ENCODE measurements around the gene MAPRE2. TPM values are rescaled to one million over a fixed set of nuclear protein-coding genes. Genes with fewer than 3 reads are reported as not detected.
"Not testable (repeated sequence)": the region's sequence is repeated elsewhere in the genome, so short reads cannot be mapped to it uniquely, and the experiment has no call there.

Gene MAPRE2
- total and polyA plus RNA-seq, 8 donors: 37.4 to 56.3 (median 50.0) TPM

GRCh38 chr18:35143622-35144596 is 102.7 kb downstream of the MAPRE2 start:
- DNase-seq (peak in 2 of 4 donors; percentile 38 to 70), ATAC-seq (peak; percentile 100)
- intact Hi-C loops (cut with DNase I): no loop called here
- Histone ChIP-seq H3K27me3 (no peaks in the 10 kb centered on the region), H3K4me3 (no peak overlapping the region), H3K36me3 (peaks cover 0 to 12% of the 10 kb centered on the region in 2 donors), H3K4me1 (no peaks in the 10 kb centered on the region), H3K27ac (no peak overlapping the region), H3K9me3 (no peaks in the 10 kb centered on the region)
- peak; percentile 40 to 66 for TF ChIP-seq CTCF (IDR thresholded peaks at IDR 0.05)

DNA sequence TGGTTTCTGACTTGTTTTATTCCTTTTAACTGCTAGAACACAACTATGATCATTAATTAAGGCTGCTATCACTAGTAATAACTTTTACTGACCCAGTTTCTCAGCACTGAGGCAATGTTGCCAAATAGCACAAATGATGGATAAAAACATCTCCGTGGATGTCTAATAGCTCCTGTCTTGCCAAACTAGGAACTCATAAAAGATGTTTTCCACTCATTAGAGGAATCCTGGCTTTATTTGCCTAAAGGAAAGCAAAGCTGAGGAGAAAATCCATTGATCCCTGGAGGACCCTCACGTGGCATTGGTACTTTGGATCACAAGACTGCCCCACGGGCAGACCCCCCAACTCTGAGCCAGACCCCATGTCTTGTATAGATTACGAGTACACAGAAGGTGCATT is 103.5 kb downstream of the MAPRE2 start:
- ATAC-seq (no peak), DNase-seq (no peak)
- Histone ChIP-seq H3K9me3 (no peaks in the 10 kb centered on the region), H3K4me3 (no peak overlapping the region), H3K27ac (no peak overlapping the region), H3K4me1 (no peaks in the 10 kb centered on the region), H3K36me3 (peaks cover 0 to 11% of the 10 kb centered on the region in 2 donors), H3K27me3 (no peaks in the 10 kb centered on the region)
- TF ChIP-seq CTCF (IDR thresholded peaks at IDR 0.05): no peak
- intact Hi-C loops (cut with DNase I): no loop called here

DNA sequence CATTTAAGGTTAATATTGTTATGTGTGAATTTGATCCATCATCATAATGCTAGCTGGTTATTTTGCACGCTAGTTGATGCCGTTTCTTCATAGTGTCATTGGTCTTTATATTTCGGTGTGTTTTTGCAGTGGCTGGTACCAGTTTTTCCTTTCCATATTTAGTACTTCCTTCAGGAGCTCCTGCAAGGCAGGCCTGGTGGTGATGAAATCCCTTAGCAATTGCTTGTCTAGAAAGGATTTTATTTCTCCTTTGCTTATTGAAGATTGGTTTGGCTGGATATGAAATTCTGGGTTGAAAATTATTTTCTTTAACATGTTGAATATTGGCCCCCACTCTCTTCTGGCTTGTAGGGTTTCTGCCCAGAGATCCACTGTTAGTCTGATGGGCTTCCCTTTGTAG is 109.0 kb downstream of the MAPRE2 start:
- intact Hi-C loops (cut with DNase I): not testable (repeated sequence)

GRCh38 chr18:35153609-35154272 is 112.5 kb downstream of the MAPRE2 start:
- DNase-seq: no peak
- TF ChIP-seq CTCF (IDR thresholded peaks at IDR 0.05): no peak
- no peak for ATAC-seq
- intact Hi-C loops (cut with DNase I): no loop called here
- H3K4me1 ChIP-seq: no peaks in the 10 kb centered on the region
- no peaks in the 10 kb centered on the region for H3K27me3 ChIP-seq
- H3K4me3 ChIP-seq: no peak overlapping the region
- H3K27ac ChIP-seq: no peak overlapping the region
- H3K9me3 ChIP-seq: no peaks in the 10 kb centered on the region
- no peaks in the 10 kb centered on the region for H3K36me3 ChIP-seq

More for the DNA sequence above, 109.0 kb downstream of the MAPRE2 start:
- H3K9me3 ChIP-seq, DNase-seq, H3K4me1 ChIP-seq, ATAC-seq, H3K27me3 ChIP-seq, H3K27ac ChIP-seq, H3K36me3 ChIP-seq, H3K4me3 ChIP-seq: not testable (repeated sequence)

DNA sequence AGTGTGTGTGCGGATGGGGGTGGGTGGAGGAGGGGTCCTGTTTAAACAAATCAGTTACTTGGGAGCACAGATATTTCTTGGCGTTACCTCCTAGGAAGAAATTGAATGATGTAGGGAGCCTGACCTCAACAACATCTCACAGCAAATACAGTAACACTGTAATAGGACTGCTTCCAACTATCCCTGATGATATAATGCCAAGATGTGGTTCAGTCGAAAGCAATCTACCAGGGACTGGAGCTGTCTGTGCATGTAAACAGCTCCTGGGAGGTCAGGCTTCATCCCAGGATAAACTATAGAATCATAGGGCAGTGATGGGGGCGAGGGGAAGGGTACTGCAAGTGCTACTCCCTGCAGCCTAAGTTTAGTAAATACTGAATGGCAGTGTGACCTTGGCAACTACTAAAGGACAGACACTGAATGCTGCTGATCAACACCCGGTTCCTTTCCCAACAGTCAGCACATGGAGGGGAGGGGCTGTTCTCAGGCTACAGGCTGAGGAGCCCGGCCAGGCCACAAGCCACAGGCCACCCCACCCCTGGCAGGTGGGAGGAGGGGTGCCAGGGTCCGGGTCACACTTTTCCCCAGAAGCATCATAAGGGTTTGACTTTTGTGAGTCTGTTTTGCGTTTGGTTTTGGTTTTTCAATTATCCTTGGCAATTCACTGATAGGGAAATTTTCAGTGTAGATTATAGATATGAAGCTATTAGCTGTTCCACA is 114.3 kb downstream of the MAPRE2 start:
- Histone ChIP-seq H3K27me3 (no peaks in the 10 kb centered on the region), H3K4me3 (no peak overlapping the region), H3K4me1 (no peaks in the 10 kb centered on the region), H3K36me3 (no peaks in the 10 kb centered on the region), H3K27ac (no peak overlapping the region), H3K9me3 (no peaks in the 10 kb centered on the region)
- DNase-seq: peak in 1 of 4 donors; percentile 12
- ATAC-seq: no peak
- TF ChIP-seq CTCF (IDR thresholded peaks at IDR 0.05): no peak
- intact Hi-C loops (cut with DNase I): no loop called here
